ENCODE data around the gene NUP210L. TPM values are rescaled to one million over a fixed set of nuclear protein-coding genes. Genes with fewer than 3 reads are reported as not detected.
"Not testable (repeated sequence)": the region's sequence is repeated elsewhere in the genome, so short reads cannot be mapped to it uniquely, and the experiment has no call there.

The NUP210L gene
- total RNA-seq, 1 donor from 2014 or later: 0.15 TPM

DNA sequence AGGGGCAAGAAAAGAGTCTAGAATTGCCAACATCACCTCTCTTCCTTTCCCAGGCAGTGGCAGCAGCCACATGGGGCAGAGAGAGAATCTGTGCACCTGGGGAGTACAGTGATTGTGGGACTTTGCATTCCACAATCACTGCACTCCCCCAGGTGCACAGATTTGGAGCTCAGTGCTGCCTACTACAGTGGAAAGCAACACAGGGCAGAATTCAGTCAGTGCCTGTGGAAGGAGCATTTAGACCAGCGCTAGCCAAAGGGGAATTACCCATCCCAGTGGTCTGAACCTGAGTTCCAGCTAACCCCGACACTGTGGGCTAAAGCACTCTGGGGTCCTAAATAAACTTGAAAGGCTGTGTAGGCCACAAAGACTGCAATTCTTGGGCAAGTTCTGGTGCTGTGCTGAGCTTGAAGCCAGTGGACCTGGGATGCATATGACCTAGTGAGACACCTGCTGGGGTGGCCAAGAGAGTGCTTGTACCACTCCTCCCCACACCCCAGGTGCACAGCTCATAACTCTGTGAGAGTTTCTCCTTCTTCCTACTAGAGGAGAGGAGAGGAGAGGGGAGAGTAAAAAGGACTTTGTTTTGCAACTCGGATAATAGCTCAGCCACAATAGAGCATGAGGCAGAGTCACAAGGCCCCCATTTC lies 50.3 kb downstream of the NUP210L start:
- intact Hi-C loops (cut with micrococcal nuclease): no loop called here

DNA sequence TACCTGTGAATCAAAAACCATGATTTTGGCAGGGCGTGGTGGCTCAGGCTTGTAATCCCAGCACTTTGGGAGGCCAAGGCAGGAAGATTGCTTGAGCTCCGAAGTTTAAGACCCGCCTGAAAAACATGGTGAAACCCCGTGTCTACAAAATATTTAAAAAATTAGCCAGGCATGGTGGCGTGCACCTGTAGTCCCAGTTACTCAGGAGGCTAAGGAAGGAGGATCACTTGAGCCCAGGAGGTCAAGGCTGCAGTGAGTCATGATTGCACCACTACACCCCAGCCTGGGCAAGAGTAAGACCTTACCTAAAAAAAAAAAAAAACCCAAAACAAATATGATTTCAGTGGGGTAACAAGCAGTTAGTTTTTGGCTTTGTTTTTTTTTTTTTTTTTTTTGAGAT lies 54.7 kb downstream of the NUP210L start:
- intact Hi-C loops (cut with micrococcal nuclease): not testable (repeated sequence)

GRCh38 chr1:154097873-154098272 lies 57.0 kb downstream of the NUP210L start:
- intact Hi-C loops (cut with micrococcal nuclease): no loop called here

GRCh38 chr1:154095456-154096060 lies 59.3 kb downstream of the NUP210L start:
- intact Hi-C loops (cut with micrococcal nuclease): no loop called here

DNA sequence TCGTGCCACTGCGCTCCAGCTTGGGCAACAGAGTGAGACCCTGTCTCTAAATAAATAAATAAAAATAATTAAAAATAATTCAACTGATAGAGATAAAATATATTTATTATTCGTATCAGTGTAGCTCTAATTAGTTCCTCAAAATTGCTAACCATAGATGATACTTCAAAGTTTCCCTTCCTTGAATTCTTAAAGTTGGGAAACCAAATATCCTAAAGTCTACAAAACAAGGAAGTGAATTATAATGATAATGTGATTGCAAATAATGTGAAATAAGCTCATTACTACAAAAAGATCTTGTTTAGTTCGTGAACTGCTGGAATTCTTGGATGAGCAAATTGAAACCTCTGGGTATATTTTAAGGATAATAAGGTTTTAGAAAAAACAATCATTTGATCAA lies 60.5 kb downstream of the NUP210L start:
- intact Hi-C loops (cut with micrococcal nuclease): no loop called here

GRCh38 chr1:154093699-154094098 lies 61.2 kb downstream of the NUP210L start:
- intact Hi-C loops (cut with micrococcal nuclease): no loop called here

GRCh38 chr1:154091706-154092105 lies 63.2 kb downstream of the NUP210L start:
- intact Hi-C loops (cut with micrococcal nuclease): no loop called here

- intact Hi-C loops (cut with micrococcal nuclease): no loop called here
Measured at GRCh38 chr1:154087574-154087973, 67.3 kb downstream of the NUP210L start.

GRCh38 chr1:154083057-154083456 lies 71.8 kb downstream of the NUP210L start:
- intact Hi-C loops (cut with micrococcal nuclease): not testable (repeated sequence)

DNA sequence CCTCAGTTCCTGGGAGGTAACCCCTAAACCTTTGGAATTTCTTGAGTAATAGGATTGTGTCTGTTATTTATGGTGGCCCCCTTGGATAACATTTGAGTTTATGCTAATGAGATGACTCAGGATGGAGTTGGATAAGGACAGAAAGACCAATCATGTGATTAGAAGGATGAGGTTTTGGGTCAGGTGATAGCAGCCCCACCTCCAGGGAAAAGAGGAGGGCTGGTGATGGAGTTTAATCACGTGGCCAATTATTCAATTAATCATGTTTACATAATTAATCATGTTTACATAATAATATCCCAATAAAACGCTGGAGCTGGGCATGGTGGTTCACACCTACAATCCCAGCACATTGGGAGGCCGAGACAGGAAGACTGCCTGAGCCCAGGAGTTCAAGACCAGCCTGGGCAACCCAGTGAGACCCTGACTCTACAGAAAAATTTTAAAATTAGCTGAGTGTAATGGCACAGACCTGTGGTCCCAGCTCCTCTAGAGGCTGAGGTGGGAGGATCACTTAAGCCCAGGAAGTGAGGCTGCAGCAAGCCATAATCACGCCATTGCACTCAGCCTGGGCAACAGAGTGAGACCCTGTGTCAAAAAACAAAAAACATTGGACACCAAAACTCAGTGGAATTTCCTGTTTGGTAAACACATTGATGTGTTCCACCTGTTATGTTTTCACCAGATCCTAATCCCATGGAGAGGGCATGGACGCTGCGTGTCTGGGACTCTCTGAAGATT lies 73.3 kb downstream of the NUP210L start:
- intact Hi-C loops (cut with micrococcal nuclease): no loop called here

DNA sequence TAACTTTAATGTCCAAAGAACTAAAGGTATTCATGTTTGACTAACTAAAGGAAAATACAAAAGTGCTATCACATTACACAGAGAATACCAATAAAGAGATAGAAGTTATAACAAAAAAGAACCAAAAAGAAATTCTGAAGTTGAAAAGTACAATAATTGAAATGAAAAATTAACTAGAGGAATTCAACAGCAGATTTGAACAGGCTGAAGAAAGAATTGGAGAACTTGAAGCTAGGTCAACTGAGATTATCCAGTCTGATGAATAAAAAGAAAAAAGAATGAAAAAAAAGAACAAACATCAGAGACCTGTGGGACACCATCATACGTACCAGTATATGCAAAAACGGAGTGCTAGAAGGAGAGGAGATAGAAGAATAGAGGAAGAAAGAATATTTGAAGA lies 78.5 kb downstream of the NUP210L start:
- intact Hi-C loops (cut with micrococcal nuclease): no loop called here

- intact Hi-C loops (cut with micrococcal nuclease): no loop called here
Measured at GRCh38 chr1:154075746-154076145, 79.1 kb downstream of the NUP210L start.

- intact Hi-C loops (cut with micrococcal nuclease): no loop called here
Measured at GRCh38 chr1:154062309-154062708, 92.6 kb downstream of the NUP210L start.

GRCh38 chr1:154047436-154047835 lies 107.4 kb downstream of the NUP210L start:
- intact Hi-C loops (cut with micrococcal nuclease): not testable (repeated sequence)

- intact Hi-C loops (cut with micrococcal nuclease): not testable (repeated sequence)
Measured at GRCh38 chr1:154033697-154034096, 121.2 kb downstream of the NUP210L start.

DNA sequence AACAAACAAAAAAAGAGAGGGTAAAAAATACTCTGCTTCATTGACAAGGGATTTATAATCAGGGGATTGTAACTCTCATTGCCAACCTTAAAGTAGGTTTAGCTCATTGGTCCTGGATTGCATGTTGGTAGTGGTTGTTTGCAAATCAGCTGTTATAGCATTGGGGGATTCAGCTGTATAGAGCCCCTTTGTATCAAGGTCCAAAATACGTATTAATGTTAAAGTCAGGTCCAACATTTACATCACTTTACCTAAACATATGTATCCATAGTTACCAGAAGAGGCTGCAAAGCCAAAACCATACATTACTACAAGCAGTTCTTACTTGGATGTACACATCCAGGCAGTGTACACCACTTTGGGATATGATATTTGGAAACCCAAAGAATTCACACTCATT lies 134.9 kb downstream of the NUP210L start:
- intact Hi-C loops (cut with micrococcal nuclease): no loop called here

DNA sequence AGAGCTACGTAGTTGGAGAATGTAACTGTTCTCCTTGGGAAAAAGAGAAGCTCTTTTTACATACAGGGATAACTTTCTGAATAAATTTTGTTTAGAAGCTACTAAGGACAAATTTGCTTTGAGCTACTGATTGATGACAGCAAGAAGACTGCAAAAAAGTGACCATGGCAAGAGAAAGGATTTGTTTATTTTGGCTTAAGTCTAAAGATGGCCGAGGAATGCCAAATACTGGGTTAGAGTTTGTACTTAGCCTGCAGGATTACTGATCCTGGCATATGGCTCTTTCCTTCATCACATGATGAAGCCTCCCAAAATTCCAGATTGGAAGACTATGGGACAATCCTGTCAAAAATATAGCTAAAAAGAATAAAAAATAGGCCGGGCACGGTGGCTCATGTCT lies 135.6 kb downstream of the NUP210L start:
- intact Hi-C loops (cut with micrococcal nuclease): no loop called here

GRCh38 chr1:154014154-154014907 lies 140.5 kb downstream of the NUP210L start:
- intact Hi-C loops (cut with micrococcal nuclease): no loop called here

- intact Hi-C loops (cut with micrococcal nuclease): not testable (repeated sequence)
Measured at GRCh38 chr1:154012543-154012942, 142.3 kb downstream of the NUP210L start.

GRCh38 chr1:154012129-154012528 lies 142.7 kb downstream of the NUP210L start:
- intact Hi-C loops (cut with micrococcal nuclease): no loop called here

- intact Hi-C loops (cut with micrococcal nuclease): no loop called here
Measured at GRCh38 chr1:154006136-154006535, 148.7 kb downstream of the NUP210L start.

DNA sequence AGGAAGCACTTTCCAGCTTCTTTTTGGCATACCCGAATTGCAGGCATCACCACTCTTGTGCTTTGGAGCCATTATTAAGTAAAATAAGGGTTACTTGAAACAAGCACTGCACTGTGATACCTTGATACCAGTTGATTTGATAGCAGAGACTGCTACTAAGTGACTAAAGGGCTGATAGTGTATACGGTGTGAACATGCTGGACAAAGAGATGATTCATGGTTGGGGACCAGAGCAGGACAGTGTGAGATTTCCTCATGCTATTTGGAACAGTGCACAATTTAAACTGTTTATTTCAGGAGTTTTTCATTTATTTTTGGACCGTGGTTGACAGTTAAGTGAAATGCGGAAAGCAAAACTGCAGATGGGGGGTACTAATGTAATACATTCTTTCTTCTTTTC lies 154.5 kb downstream of the NUP210L start:
- intact Hi-C loops (cut with micrococcal nuclease): no loop called here
